Fibroblast of mammary gland (primary cell): ENCODE data around the gene ARHGEF1.
A peak's percentile ranks its signal among the peaks of the same experiment; 100 is the strongest.
"Not testable (repeated sequence)": the region's sequence is repeated elsewhere in the genome, so short reads cannot be mapped to it uniquely, and the experiment has no call there.

Source experiments
- DNase-seq: peaks from one replicate; pipeline ENCODE4 v3.0.0-alpha.2; 2010; ENCODE audit warnings: low read depth
- H3K4me3 ChIP-seq: 2 replicates; pipeline ENCODE4 v1.5.1; 2011; ENCODE audit warnings: low read depth, mild to moderate bottlenecking, low read length, moderate library complexity; ENCODE audit not compliant: control insufficient read depth
- TF ChIP-seq, protein P1 (sequence below): conservative IDR thresholded peaks from 2 replicates; pipeline ENCODE4 v1.5.1; 2011; ENCODE audit warnings: low read depth, low read length, inconsistent platforms; ENCODE audit not compliant: control insufficient read depth, insufficient read depth

ARHGEF1 gene

GRCh38 chr19:41934849-41935374 is 51.9 kb downstream of the ARHGEF1 start:
- peak; percentile 56 for DNase-seq
- TF ChIP-seq, protein P1, sequence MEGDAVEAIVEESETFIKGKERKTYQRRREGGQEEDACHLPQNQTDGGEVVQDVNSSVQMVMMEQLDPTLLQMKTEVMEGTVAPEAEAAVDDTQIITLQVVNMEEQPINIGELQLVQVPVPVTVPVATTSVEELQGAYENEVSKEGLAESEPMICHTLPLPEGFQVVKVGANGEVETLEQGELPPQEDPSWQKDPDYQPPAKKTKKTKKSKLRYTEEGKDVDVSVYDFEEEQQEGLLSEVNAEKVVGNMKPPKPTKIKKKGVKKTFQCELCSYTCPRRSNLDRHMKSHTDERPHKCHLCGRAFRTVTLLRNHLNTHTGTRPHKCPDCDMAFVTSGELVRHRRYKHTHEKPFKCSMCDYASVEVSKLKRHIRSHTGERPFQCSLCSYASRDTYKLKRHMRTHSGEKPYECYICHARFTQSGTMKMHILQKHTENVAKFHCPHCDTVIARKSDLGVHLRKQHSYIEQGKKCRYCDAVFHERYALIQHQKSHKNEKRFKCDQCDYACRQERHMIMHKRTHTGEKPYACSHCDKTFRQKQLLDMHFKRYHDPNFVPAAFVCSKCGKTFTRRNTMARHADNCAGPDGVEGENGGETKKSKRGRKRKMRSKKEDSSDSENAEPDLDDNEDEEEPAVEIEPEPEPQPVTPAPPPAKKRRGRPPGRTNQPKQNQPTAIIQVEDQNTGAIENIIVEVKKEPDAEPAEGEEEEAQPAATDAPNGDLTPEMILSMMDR, result peak; percentile 88
- no peak overlapping the region for H3K4me3 ChIP-seq

- no peak for DNase-seq
- no peak overlapping the region for H3K4me3 ChIP-seq
- TF ChIP-seq, protein P1, result no peak
Observed at GRCh38 chr19:41935760-41936415, 52.9 kb downstream of the ARHGEF1 start.

DNA sequence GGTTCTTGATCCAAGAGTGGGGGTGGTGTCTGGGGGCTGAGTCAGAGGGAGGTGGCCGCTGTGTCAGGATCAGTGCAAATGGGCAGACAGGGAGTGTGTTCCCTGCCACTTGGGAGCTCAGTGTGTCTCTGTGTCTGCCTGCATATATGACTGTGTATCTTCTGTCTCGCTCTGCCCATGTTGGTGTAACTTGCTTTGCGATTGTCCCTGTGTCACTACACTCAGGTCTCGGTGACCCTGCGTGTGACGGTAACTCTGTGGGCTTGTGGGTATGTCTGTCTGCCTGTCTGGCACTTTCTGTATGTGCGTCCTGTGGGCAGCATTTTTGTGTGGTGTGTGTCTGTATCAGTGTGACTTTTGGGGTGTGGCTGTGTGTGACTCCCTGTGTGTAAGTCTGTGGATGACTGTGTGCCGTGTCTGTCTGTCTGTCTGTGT is 53.4 kb downstream of the ARHGEF1 start:
- no peak for DNase-seq
- no peak overlapping the region for H3K4me3 ChIP-seq
- TF ChIP-seq, protein P1, result no peak

- no peak for DNase-seq
- TF ChIP-seq, protein P1, result no peak
- H3K4me3 ChIP-seq, result no peak overlapping the region
Observed at GRCh38 chr19:41936961-41937360, 54.0 kb downstream of the ARHGEF1 start.

DNA sequence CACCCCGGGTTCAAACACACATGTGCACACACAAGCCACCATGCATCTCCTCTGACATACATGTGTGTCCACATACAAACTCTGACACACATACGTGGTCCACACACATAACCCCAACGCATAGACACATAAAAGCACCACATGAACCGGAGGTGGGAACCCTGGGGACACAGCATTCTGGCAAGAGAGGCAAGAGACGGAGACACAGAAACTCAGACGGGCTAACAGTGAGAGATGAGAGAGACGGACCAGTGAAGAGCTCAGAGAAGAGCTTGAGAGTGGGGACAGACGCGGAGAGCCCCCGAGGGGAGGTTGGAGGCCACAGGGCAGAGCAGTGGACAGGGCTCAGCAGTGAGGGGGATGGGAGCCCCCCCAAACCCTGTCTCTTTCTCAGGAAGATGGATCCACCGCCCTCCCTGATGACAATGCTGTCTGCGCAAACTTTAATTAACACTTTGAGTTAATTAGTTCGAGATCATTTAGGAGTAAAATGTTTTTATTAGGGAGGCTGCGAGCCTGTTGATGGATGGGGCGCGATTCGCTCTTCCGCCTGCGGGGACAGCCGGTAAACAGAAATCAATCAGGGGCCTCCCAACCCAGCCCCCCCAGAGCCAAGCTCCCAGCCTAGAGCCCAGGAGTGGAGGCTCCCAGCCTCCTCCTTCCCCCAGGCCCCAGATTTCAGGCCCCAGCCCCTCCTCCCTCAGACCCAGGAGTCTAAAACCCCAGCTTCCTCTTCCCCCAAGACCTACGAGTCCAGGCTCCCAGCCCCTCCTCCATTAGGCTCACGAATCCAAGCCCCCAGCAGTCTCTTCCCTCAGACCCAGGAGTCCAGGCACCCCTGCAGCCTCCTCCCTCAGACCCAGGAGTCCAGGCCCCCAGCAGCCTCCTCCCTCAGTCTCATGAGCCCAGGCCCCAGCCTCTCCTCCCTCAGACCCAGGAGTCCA is 54.8 kb downstream of the ARHGEF1 start:
- DNase-seq, result no peak
- no peak overlapping the region for H3K4me3 ChIP-seq
- TF ChIP-seq, protein P1, result no peak

DNA sequence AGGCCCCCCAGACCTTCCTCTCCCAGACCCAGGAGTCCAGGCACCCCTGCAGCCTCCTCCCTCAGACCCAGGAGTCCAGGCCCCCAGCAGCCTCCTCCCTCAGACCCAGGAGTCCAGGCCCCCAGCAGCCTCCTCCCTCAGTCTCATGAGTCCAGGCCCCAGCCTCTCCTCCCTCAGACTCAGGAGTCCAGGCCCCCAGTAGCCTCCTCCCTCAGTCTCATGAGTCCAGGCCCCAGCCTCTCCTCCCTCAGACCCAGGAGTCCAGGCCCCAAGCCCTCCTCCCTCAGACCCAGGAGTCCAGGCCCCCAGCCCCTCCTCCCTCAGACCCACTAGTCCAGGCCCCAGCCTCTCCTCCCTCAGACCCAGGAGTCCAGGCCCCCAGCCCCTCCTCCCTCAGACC is 56.2 kb downstream of the ARHGEF1 start:
- DNase-seq, H3K4me3 ChIP-seq: not testable (repeated sequence)
